ENCODE measurements around the gene MYZAP. TPM values are rescaled to one million over a fixed set of nuclear protein-coding genes. Genes with fewer than 3 reads are reported as not detected.

MYZAP gene
- total and polyA plus RNA-seq, 9 of the 15 experiments (the other 6 are each of a cell fraction or from before 2014, with no cell fraction given), result 0.03 TPM; not detected in 8

- DNase-seq (ENCODE audit: extremely low read depth in 1 of 4, low spot score in 3 of 4), result peak; percentile 68 to 96 (median 78)
- ChIA-PET POLR2A (interaction anchor here (0.7 to 2.3 kb wide), 10 partner anchors 10 to 360 kb away, joined by 3 to 11 read pairs (median 4); no protein-coding TSS in a partner anchor), CTCF (ENCODE audit: low intra/inter-chr PET ratio) (no interaction called here)
- peaks cover 36% of the 10 kb centered on the region for H3K36me3 ChIP-seq (ENCODE audit: control insufficient read depth, insufficient read depth, low read length)
- H3K9me1 ChIP-seq (ENCODE audit: control insufficient read depth, insufficient read depth, low read length), result no peaks in the 10 kb centered on the region
- no peaks in the 10 kb centered on the region for H4K20me1 ChIP-seq (replicated peaks; ENCODE audit: control insufficient read depth, insufficient read depth, low read length)
- peak; percentile 97 for FAIRE-seq
- WGBS (ENCODE audit: insufficient coverage, low coverage, missing lambda C conversion rate), result 2% methylated on average over 56 of the region's 70 CpGs
- H3K27ac ChIP-seq (ENCODE audit: extremely low read depth, low read depth, low read length), result peak within 1 kb of the TSS; percentile 91
- H3K9ac ChIP-seq (ENCODE audit: insufficient read depth in 1 of 2, low read depth in 2 of 2, low read length in 2 of 2), result peak within 1 kb of the TSS; percentile 98 to 100
- peaks cover 6% of the 10 kb centered on the region for H3K9me3 ChIP-seq (replicated peaks; ENCODE audit: control insufficient read depth, insufficient read depth, low read depth, low read length)
- intact Hi-C loops (cut with micrococcal nuclease) (no loop called here), in situ Hi-C loops (cut with MboI) (no loop called here)
- peaks cover 4 to 30% of the 10 kb centered on the region in 2 experiments; a peak in 4 of 5 replicates for H3K4me1 ChIP-seq (replicated peaks in 1 of 2; ENCODE audit: control insufficient read depth in 2 of 2, insufficient read depth in 2 of 2, low read length in 2 of 2)
- H3K27me3 ChIP-seq (ENCODE audit: control insufficient read depth in 2 of 2, insufficient read depth in 2 of 2, low read length in 2 of 2), result 0 out of 5 replicates have a peak, but pooled peaks cover 0 to 3% of the 10 kb centered on the region in 2 experiments
- peak; percentile 94 for ATAC-seq
- H2AFZ ChIP-seq (ENCODE audit: low read depth, low read length), result peak within 1 kb of the TSS; percentile 96
- BruUV-seq (replicated peaks), result no TSS peak
- peak within 1 kb of the TSS; percentile 91 for H3K4me2 ChIP-seq (ENCODE audit: insufficient read depth, low read length)
- peak within 1 kb of the TSS; percentile 74 for H3K4me3 ChIP-seq
- peaks cover 43% of the 10 kb centered on the region for H3K79me2 ChIP-seq (ENCODE audit: control insufficient read depth, insufficient read depth, low read length)
- peak; percentile 88 for TF ChIP-seq E2F3 (CRISPR knock-in tag; IDR thresholded peaks at IDR 0.05)
- peak in 1 of 2 experiments; percentile 74; a peak in 2 of 4 replicates for TF ChIP-seq TBL1XR1 (IDR thresholded peaks at IDR 0.05; ENCODE audit: low read length in 2 of 2)
- peak; percentile 91 for TF ChIP-seq ZKSCAN1 (IDR thresholded peaks at IDR 0.05; ENCODE audit: low read depth, low read length)
- TF ChIP-seq CEBPB (tag; IDR thresholded peaks at IDR 0.05), result peak; percentile 82
- TF ChIP-seq TAF1 (IDR thresholded peaks at IDR 0.05; ENCODE audit: control insufficient read depth, extremely low read depth, insufficient read depth, low read length, severe bottlenecking), result peak; percentile 86
- TF ChIP-seq SOX6 (IDR thresholded peaks at IDR 0.05), result 0 out of 2 replicates have a peak, but pooled peaks have one; percentile 8
- no peak for TF ChIP-seq ZNF197 (CRISPR knock-in tag; IDR thresholded peaks at IDR 0.05; ENCODE audit: low read depth)
- peak; percentile 97 for TF ChIP-seq RBBP5 (IDR thresholded peaks at IDR 0.05; ENCODE audit: borderline replicate concordance, insufficient read depth, low read length, poor library complexity, severe bottlenecking)
- no peak for TF ChIP-seq HEY1 (CRISPR knock-in tag; IDR thresholded peaks at IDR 0.05; ENCODE audit: borderline replicate concordance)
- TF ChIP-seq, protein P1, sequence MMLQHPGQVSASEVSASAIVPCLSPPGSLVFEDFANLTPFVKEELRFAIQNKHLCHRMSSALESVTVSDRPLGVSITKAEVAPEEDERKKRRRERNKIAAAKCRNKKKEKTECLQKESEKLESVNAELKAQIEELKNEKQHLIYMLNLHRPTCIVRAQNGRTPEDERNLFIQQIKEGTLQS (IDR thresholded peaks at IDR 0.05), result peak; percentile 77
- TF ChIP-seq, protein P1 (CRISPR knock-in tag; conservative IDR thresholded peaks at IDR 0.05), result no peak; the same call in 1 of the 2 replicates
- TF ChIP-seq RBFOX2 (IDR thresholded peaks at IDR 0.05; ENCODE audit: low read depth, low read length), result peak; percentile 97
- TF ChIP-seq PHF8 (IDR thresholded peaks at IDR 0.05; ENCODE audit: borderline replicate concordance, low read length), result peak; percentile 90
- TF ChIP-seq ZSCAN32 (CRISPR knock-in tag; IDR thresholded peaks at IDR 0.05), result no peak
- TF ChIP-seq ARID1B (IDR thresholded peaks at IDR 0.05), result no peak
- no peak for TF ChIP-seq TEAD2 (tag; IDR thresholded peaks at IDR 0.05)
- TF ChIP-seq PKNOX1 (IDR thresholded peaks at IDR 0.05), result peak; percentile 77
- no peak for TF ChIP-seq HLTF (IDR thresholded peaks at IDR 0.05)
- peak; percentile 63; the same call in 1 of the 2 replicates for TF ChIP-seq BACH1 (tag; IDR thresholded peaks at IDR 0.05)
- TF ChIP-seq CEBPG (CRISPR knock-in tag; IDR thresholded peaks at IDR 0.05), result peak; percentile 49; the same call in 1 of the 2 replicates
- TF ChIP-seq CEBPG (tag; conservative IDR thresholded peaks at IDR 0.05 in 1 of 2, IDR thresholded peaks at IDR 0.05 in 1 of 2), result peak in 1 of 2 experiments; percentile 85; a peak in 2 of 4 replicates
These were observed 114.9 kb downstream of the MYZAP start, which contains the start of gene POLR2M for GRCh38 chr15:57706405-57707209. Gene POLR2M (plus strand): TSS chr15:57706714. CDS start chr15:57706843, 129 bp downstream.
